T-helper 1 cell treated with Interleukin-12 subunit alpha and Interleukin-12 subunit beta and Interleukin-4 antibody, amounts not matched to agents 30 μg/mL and 1 μg/mL, for 36 hours (primary cell): ENCODE data around the gene SLC39A11.
"Not testable (repeated sequence)": the region's sequence is repeated elsewhere in the genome, so short reads cannot be mapped to it uniquely, and the experiment has no call there.

Experiments
- H3K27ac Mint-ChIP-seq: one replicate; pipeline ENCODE4 v1.8.0; 2021; ENCODE audit warnings: mild to moderate bottlenecking, mixed read lengths
- H3K27me3 Mint-ChIP-seq: one replicate; pipeline ENCODE4 v1.8.0; 2021; ENCODE audit warnings: low read depth, mixed read lengths
- H3K36me3 Mint-ChIP-seq: one replicate; pipeline ENCODE4 v1.8.0; 2021; ENCODE audit warnings: low read depth, mixed read lengths
- H3K4me1 Mint-ChIP-seq: one replicate; pipeline ENCODE4 v1.8.0; 2021; ENCODE audit warnings: low read depth, mixed read lengths
- H3K4me3 Mint-ChIP-seq: one replicate; pipeline ENCODE4 v1.8.0; 2021; ENCODE audit warnings: mild to moderate bottlenecking, moderate library complexity, mixed read lengths
- H3K9me3 Mint-ChIP-seq: one replicate; pipeline ENCODE4 v1.8.0; 2021; ENCODE audit warnings: mixed read lengths

The SLC39A11 gene

GRCh38 chr17:72945473-72945872, 147.0 kb downstream of the SLC39A11 start:
- H3K9me3 Mint-ChIP-seq: no peaks in the 10 kb centered on the region
- no peaks in the 10 kb centered on the region for H3K36me3 Mint-ChIP-seq
- no peak overlapping the region for H3K4me3 Mint-ChIP-seq
- H3K4me1 Mint-ChIP-seq: no peaks in the 10 kb centered on the region
- no peak overlapping the region for H3K27ac Mint-ChIP-seq
- no peaks in the 10 kb centered on the region for H3K27me3 Mint-ChIP-seq

- Mint-ChIP-seq H3K36me3 (no peaks in the 10 kb centered on the region), H3K9me3 (no peaks in the 10 kb centered on the region), H3K27me3 (no peaks in the 10 kb centered on the region), H3K4me1 (no peaks in the 10 kb centered on the region), H3K27ac (no peak overlapping the region), H3K4me3 (no peak overlapping the region)
Measured at GRCh38 chr17:72943826-72944689, 148.4 kb downstream of the SLC39A11 start.

- Mint-ChIP-seq H3K27me3 (no peaks in the 10 kb centered on the region), H3K9me3 (no peaks in the 10 kb centered on the region), H3K4me1 (no peaks in the 10 kb centered on the region), H3K27ac (no peak overlapping the region), H3K4me3 (no peak overlapping the region), H3K36me3 (no peaks in the 10 kb centered on the region)
Measured at GRCh38 chr17:72942579-72942978, 149.9 kb downstream of the SLC39A11 start.

DNA sequence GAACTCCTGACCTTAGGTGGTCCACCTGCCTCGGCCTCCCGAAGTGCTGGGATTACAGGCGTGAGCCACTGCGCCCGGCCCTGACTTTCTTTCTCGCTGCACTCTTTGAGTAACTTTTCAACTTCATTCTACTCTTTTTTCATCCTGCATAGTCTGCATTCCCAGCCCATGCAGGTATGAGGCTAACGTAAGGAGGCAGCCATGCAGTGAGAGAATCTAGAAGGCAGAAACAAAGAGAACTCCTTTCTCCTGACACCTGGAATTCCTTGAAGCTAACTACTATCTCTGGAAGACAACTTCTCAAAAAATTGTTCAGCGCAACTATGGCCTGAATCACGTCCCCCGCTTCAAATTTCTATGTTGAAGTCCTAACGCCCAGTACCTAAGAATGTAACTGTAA, 152.0 kb downstream of the SLC39A11 start:
- no peaks in the 10 kb centered on the region for H3K27me3 Mint-ChIP-seq

GRCh38 chr17:72938482-72938881, 154.0 kb downstream of the SLC39A11 start:
- H3K4me3 Mint-ChIP-seq: no peak overlapping the region
- H3K9me3 Mint-ChIP-seq: no peaks in the 10 kb centered on the region
- no peaks in the 10 kb centered on the region for H3K4me1 Mint-ChIP-seq
- H3K27ac Mint-ChIP-seq: no peak overlapping the region
- no peaks in the 10 kb centered on the region for H3K27me3 Mint-ChIP-seq
- H3K36me3 Mint-ChIP-seq: no peaks in the 10 kb centered on the region

More for the DNA sequence above, 152.0 kb downstream of the SLC39A11 start:
- Mint-ChIP-seq H3K36me3 (no peaks in the 10 kb centered on the region), H3K9me3 (no peaks in the 10 kb centered on the region), H3K4me1 (no peaks in the 10 kb centered on the region), H3K27ac (no peak overlapping the region), H3K4me3 (no peak overlapping the region)

DNA sequence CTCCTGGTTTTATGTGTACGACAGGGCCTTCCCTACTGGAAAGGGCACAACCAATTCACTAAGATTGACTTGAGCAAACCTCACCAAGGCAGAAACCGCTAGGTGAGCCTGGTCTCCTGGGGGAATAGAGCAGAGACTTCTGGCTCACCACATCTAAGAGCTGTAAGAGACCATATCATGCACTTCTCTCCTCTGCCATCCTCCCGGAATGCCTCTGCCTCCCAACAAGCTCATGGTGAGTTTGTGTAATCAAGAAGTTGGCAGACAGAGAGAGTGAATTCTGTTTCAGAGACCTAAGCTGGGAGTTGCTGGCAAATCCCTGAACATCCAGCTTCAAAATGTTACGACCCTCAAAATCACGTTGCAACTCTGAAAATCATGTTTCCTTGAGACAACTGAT, 154.8 kb downstream of the SLC39A11 start:
- Mint-ChIP-seq H3K27ac (no peak overlapping the region), H3K27me3 (no peaks in the 10 kb centered on the region), H3K4me1 (no peaks in the 10 kb centered on the region), H3K9me3 (no peaks in the 10 kb centered on the region), H3K4me3 (no peak overlapping the region), H3K36me3 (no peaks in the 10 kb centered on the region)

DNA sequence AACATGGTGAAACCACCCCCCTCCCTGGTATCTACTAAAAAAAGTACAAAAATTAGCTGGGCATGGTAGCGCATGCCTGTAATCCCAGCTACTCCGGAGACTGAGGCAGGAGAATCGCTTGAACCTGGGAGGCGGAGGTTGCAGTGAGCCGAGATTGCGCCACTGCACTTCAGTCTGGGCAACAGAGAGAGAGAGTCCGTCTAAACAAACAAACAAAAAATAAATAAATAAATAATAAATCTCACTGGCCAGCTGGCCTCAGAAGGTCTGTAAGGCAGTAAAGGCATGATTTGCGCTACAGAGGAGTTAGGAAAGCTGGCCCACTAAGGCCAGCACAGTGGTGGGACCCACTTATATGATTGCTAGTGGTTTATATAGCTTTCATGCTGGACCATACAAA, 155.2 kb downstream of the SLC39A11 start:
- H3K36me3 Mint-ChIP-seq, H3K9me3 Mint-ChIP-seq, H3K4me1 Mint-ChIP-seq, H3K4me3 Mint-ChIP-seq, H3K27me3 Mint-ChIP-seq, H3K27ac Mint-ChIP-seq: not testable (repeated sequence)

DNA sequence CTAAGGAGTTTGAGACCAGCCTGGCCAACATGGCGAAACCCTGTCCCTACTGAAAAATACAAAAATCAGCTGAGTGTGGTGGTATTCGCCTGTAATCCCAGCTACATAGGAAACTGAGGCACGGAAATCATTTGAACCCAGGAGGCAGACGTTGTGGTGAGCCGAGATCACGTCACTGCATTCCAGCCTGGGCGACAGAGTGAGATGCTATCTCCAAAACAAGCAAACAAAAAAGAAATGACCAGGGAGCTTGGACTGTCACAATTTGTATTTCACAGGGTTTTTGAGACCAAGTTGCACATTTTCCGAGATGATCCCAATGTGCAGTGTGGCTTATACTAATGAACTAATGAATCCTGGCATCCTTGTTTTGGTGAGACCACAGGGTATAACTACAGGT, 156.5 kb downstream of the SLC39A11 start:
- no peak overlapping the region for H3K4me3 Mint-ChIP-seq
- H3K9me3 Mint-ChIP-seq: no peaks in the 10 kb centered on the region
- H3K4me1 Mint-ChIP-seq: peaks cover 10% of the 10 kb centered on the region
- no peak overlapping the region for H3K27ac Mint-ChIP-seq
- H3K27me3 Mint-ChIP-seq: no peaks in the 10 kb centered on the region
- H3K36me3 Mint-ChIP-seq: no peaks in the 10 kb centered on the region

DNA sequence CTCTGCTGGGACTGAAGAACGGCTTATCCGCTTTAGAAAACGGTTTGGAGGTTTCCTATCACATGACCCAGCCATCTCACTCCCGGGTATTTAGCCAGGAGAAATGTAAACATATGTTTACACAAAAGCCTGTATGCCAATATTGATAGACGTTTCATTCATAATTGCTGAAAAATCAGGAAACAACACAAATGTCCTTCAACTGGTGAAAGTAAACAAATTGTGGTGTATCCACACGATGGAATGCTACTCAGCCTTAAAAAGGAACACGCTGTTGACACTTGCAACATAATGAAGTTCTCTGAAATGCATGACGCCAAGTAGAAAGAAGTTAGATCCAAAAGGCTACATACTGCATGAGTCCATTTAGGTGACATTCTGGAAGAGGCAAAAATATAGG, 157.6 kb downstream of the SLC39A11 start:
- Mint-ChIP-seq H3K27ac (no peak overlapping the region), H3K27me3 (no peaks in the 10 kb centered on the region), H3K4me1 (peaks cover 14% of the 10 kb centered on the region), H3K9me3 (no peaks in the 10 kb centered on the region), H3K36me3 (no peaks in the 10 kb centered on the region), H3K4me3 (no peak overlapping the region)

DNA sequence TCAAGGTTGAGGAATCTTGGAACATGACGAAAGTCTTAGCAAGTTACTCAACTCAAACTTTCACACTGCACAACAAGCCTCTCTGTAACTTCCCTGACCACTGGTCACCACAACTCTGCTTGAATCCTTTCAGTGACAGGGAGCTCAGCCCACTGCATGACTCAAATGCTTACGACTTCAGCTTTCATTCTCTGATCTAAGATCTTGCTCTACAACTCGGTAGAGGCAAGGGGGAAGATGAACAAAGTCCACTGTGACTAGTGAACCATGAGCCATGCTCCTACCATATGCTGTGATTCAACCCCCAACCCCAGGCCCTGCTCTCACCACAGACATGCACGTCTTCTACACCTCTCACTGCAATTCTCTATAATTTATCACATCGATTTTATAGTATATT, 160.9 kb downstream of the SLC39A11 start:
- Mint-ChIP-seq H3K4me3 (no peak overlapping the region), H3K9me3 (no peaks in the 10 kb centered on the region), H3K27ac (no peak overlapping the region), H3K27me3 (no peaks in the 10 kb centered on the region), H3K36me3 (no peaks in the 10 kb centered on the region), H3K4me1 (peaks cover 14% of the 10 kb centered on the region)

- H3K9me3 Mint-ChIP-seq: no peaks in the 10 kb centered on the region
- H3K4me1 Mint-ChIP-seq: peaks cover 14% of the 10 kb centered on the region
- H3K27me3 Mint-ChIP-seq: no peaks in the 10 kb centered on the region
- no peaks in the 10 kb centered on the region for H3K36me3 Mint-ChIP-seq
- H3K4me3 Mint-ChIP-seq: no peak overlapping the region
- peak overlapping the region; percentile 5 for H3K27ac Mint-ChIP-seq
Measured at GRCh38 chr17:72931163-72931562, 161.3 kb downstream of the SLC39A11 start.

- no peak overlapping the region for H3K4me3 Mint-ChIP-seq
- no peaks in the 10 kb centered on the region for H3K9me3 Mint-ChIP-seq
- no peaks in the 10 kb centered on the region for H3K36me3 Mint-ChIP-seq
- H3K27ac Mint-ChIP-seq: no peak overlapping the region
- H3K4me1 Mint-ChIP-seq: peaks cover 14% of the 10 kb centered on the region
- no peaks in the 10 kb centered on the region for H3K27me3 Mint-ChIP-seq
Measured at GRCh38 chr17:72930031-72930430, 162.5 kb downstream of the SLC39A11 start.

DNA sequence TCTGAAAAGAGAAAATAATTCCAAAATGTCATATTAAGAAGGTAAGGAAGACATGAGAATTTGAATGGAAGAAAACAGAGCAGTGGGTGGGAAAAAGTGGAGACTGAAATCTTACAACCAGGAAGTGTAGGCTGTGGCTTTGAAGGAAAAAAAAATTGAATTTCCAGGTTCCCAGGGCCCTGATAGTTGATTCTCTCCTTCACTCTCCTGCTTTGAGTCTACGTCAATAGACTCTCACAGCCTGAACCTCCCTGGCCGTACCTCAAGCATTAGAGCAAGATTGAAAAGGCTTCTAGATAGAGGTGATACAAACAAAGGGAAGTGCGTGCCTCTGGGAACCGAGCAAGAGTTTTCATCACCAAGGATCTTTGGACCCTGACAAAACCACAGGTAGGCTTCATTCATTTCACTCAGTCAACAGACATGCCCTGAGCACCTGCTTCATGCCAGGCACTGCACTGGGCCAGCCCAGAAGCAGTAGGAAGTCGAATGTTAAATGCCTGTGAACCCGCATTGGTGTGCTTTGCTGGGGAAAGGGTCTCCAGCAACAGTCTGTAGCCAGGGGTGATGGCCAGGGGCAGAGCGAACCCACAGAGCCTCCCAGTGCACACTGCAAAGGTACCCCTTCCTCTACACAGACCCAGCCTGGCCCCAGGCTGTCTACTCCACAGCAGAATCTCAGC, 163.9 kb downstream of the SLC39A11 start:
- Mint-ChIP-seq H3K27ac (no peak overlapping the region), H3K4me1 (peaks cover 14% of the 10 kb centered on the region), H3K9me3 (no peaks in the 10 kb centered on the region), H3K27me3 (no peaks in the 10 kb centered on the region), H3K4me3 (no peak overlapping the region), H3K36me3 (no peaks in the 10 kb centered on the region)

- H3K36me3 Mint-ChIP-seq: no peaks in the 10 kb centered on the region
- H3K9me3 Mint-ChIP-seq: no peaks in the 10 kb centered on the region
- H3K27ac Mint-ChIP-seq: no peak overlapping the region
- no peak overlapping the region for H3K4me3 Mint-ChIP-seq
- H3K4me1 Mint-ChIP-seq: peaks cover 14% of the 10 kb centered on the region
- H3K27me3 Mint-ChIP-seq: no peaks in the 10 kb centered on the region
Measured at GRCh38 chr17:72927760-72928159, 164.7 kb downstream of the SLC39A11 start.

- H3K9me3 Mint-ChIP-seq: no peaks in the 10 kb centered on the region
- no peaks in the 10 kb centered on the region for H3K36me3 Mint-ChIP-seq
- peaks cover 14% of the 10 kb centered on the region for H3K4me1 Mint-ChIP-seq
- no peak overlapping the region for H3K4me3 Mint-ChIP-seq
- no peaks in the 10 kb centered on the region for H3K27me3 Mint-ChIP-seq
- no peak overlapping the region for H3K27ac Mint-ChIP-seq
Measured at GRCh38 chr17:72927146-72927545, 165.3 kb downstream of the SLC39A11 start.
